ENCODE measurements around the gene ABCC11.

DNA sequence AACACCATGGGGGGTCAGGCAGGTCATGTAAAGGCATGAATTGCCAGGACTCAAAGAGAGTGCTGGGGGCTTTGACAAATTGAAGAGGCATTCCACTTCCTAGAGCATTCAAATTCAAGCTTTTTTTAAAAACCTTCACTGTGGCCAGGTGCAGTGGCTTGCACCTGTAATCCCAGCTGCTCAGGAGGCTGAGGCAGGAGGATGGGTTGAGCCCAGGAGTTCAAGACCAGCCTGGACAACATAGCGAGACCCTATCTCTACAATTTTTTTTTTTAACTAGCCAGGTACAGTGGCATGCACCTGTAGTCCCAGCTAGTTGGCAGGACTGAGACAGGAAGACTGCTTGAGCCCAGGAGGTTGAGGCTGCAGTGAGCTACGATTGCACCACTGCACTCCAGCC lies 108.8 kb downstream of the ABCC11 start:
- TF ChIP-seq, protein P1, sequence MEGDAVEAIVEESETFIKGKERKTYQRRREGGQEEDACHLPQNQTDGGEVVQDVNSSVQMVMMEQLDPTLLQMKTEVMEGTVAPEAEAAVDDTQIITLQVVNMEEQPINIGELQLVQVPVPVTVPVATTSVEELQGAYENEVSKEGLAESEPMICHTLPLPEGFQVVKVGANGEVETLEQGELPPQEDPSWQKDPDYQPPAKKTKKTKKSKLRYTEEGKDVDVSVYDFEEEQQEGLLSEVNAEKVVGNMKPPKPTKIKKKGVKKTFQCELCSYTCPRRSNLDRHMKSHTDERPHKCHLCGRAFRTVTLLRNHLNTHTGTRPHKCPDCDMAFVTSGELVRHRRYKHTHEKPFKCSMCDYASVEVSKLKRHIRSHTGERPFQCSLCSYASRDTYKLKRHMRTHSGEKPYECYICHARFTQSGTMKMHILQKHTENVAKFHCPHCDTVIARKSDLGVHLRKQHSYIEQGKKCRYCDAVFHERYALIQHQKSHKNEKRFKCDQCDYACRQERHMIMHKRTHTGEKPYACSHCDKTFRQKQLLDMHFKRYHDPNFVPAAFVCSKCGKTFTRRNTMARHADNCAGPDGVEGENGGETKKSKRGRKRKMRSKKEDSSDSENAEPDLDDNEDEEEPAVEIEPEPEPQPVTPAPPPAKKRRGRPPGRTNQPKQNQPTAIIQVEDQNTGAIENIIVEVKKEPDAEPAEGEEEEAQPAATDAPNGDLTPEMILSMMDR (IDR thresholded peaks at IDR 0.05) = no peak
- no peak for TF ChIP-seq POLR2A (IDR thresholded peaks at IDR 0.05)

Data from right lobe of liver (tissue), 4 donors.